Activated naive CD4-positive, alpha-beta T cell treated with anti-CD3 and anti-CD28 coated beads, Interleukin-2, amount 10 ng/mL, durations not matched to agents 5 hours and 36 hours (primary cell): ENCODE data around the gene TFB1M. TPM values are rescaled to one million over a fixed set of nuclear protein-coding genes. Genes with fewer than 3 reads are reported as not detected.

ENCODE experiments used
- total RNA-seq, 2 experiments: library from RNA; stranded (reverse); gene quantifications; one replicate each; pipeline ENCODE4 v1.2.3, GENCODE V29; 2021

The TFB1M gene
- 10 to 100 TPM; 26.0 to 29.2 TPM for total RNA-seq

GRCh38 chr6:155314092-155314772 is at the start of gene TFB1M:
Gene TFB1M (minus strand): TSS chr6:155314484. CDS start chr6:155314428, 56 bp downstream.

DNA sequence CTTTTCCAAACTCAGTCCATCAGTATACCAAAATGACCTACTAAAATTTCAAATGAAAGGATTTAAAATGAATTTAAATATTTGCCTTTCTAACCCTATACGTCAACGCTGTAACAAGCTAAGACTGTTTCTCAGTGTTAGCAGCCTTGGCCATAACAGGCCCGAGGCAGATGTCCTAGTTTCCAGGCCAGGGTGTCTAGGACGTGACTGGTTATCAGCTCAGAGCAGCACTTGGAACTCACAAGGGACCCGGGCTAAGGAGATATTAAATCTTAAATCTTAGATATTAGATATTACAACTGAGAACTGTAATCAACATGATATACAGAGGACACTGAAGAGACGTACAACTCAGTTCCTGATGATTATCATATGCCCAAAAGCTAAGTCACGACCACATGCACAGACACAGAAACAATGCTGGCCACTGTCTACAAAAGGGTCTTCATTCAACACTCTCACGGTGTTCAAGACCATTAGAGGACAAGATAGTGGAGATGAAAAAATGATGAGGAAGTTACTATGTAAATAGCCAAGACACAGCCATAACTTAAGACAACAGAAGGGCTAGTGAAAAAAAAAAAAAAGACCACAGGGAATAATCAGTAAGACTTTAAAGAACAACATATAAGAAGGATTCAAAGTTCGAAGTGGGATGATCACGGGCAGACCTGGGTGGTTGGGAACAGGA is 50.8 kb downstream of the TFB1M start, which contains the start of gene CLDN20:
TSS of gene CLDN20 (plus strand) at position 641 of the 691 bp plus-strand sequence. CDS start 11,707 bp downstream, outside the sequence.

Other genes starting within 250 kb of the TFB1M start
- not detected for gene CLDN20, start 50.5 kb downstream of the TFB1M start, total RNA-seq
- not detected for gene NOX3, start 141.4 kb upstream of the TFB1M start, total RNA-seq